Panc1 (cell line): ENCODE results near the gene INMT. TPM values are rescaled to one million over a fixed set of nuclear protein-coding genes. Genes with fewer than 3 reads are reported as not detected.

Source experiments
- ATAC-seq: fragments of 200-7000 bp; cut with Tn5 transposase; 2 replicates; pipeline ENCODE4 v1.9.1; 2020; ENCODE audit warnings: mild to moderate bottlenecking, moderate library complexity
- BruUV-seq: library from RNA; stranded (reverse); fragments of 400-500 nt; replicated peaks from 2 replicates; lab custom pipeline; 2021; lab: Mats Ljungman, UMichigan
- CTCF ChIA-PET: fragments of 300-600 bp; sonication (Branson Sonifier 250); formaldehyde crosslinking; loops from one replicate; lab custom pipeline; 2022; ENCODE audit warnings: antibody characterized with exemption; lab: Charles Lee
- POLR2A ChIA-PET: fragments of 300-600 bp; sonication (Branson Sonifier 250); formaldehyde crosslinking; loops from one replicate; lab custom pipeline; 2022; ENCODE audit warnings: antibody characterized with exemption; lab: Charles Lee
- DNase-seq: peaks from one replicate; pipeline ENCODE4 v3.0.0-alpha.2; 2010; ENCODE audit warnings: low read depth, low spot score
- H3K27ac ChIP-seq: 2 replicates; pipeline ENCODE4 v1.5.1; 2011; ENCODE audit warnings: mild to moderate bottlenecking, low read length, inconsistent platforms
- H3K27me3 ChIP-seq: fragments of 200-500 bp; sonication (Bioruptor generic); 2 replicates; pipeline ENCODE4 v1.6.0; 2014; ENCODE audit warnings: low read length, inconsistent platforms; ENCODE audit not compliant: control insufficient read depth, insufficient read depth
- H3K36me3 ChIP-seq: fragments of 200-500 bp; sonication (Bioruptor generic); 2 replicates; pipeline ENCODE4 v1.5.1; 2014; ENCODE audit warnings: inconsistent platforms, mild to moderate bottlenecking, low read length, moderate library complexity; ENCODE audit not compliant: control insufficient read depth, insufficient read depth
- H3K4me1 ChIP-seq: 2 replicates; pipeline ENCODE4 v1.5.1; 2011; ENCODE audit warnings: inconsistent platforms, mild to moderate bottlenecking, low read length, moderate library complexity; ENCODE audit not compliant: control insufficient read depth, insufficient read depth
- H3K4me3 ChIP-seq, 2 experiments: 2 replicates each; pipeline ENCODE4 v1.5.1; 2011 to 2012; ENCODE audit warnings: low read depth in 2 of 2, low read length in 2 of 2, mild to moderate bottlenecking in 2 of 2, inconsistent platforms in 1 of 2, moderate library complexity in 1 of 2
- H3K9me3 ChIP-seq: fragments of 200-500 bp; sonication (Bioruptor generic); 2 replicates; pipeline ENCODE4 v1.5.1; 2014; ENCODE audit warnings: low read depth, mild to moderate bottlenecking, inconsistent platforms, low read length, moderate library complexity; ENCODE audit not compliant: control insufficient read depth, insufficient read depth
- CTCF ChIP-seq: fragments of 450-650 bp; IDR thresholded peaks from 2 replicates; pipeline ENCODE4 v1.5.1; 2017; ENCODE audit warnings: mild to moderate bottlenecking
- POLR2AphosphoS5 ChIP-seq: IDR thresholded peaks from 2 replicates; pipeline ENCODE4 v1.6.1; 2012; ENCODE audit warnings: mild to moderate bottlenecking, low read depth, low read length, moderate library complexity
- REST ChIP-seq, 2 experiments: IDR thresholded peaks; 2 replicates each; pipeline ENCODE4 v1.6.1; 2011 to 2012; ENCODE audit warnings: low read depth in 2 of 2, control low read depth in 1 of 2, low read length in 1 of 2, mild to moderate bottlenecking in 1 of 2, moderate library complexity in 1 of 2; ENCODE audit not compliant: insufficient read depth in 1 of 2
- SIN3A ChIP-seq: IDR thresholded peaks from 2 replicates; pipeline ENCODE4 v1.6.1; 2012; ENCODE audit warnings: low read depth, mild to moderate bottlenecking, low read length, moderate library complexity, borderline replicate concordance; ENCODE audit not compliant: insufficient read depth
- TCF7L2 ChIP-seq: IDR thresholded peaks from 2 replicates; pipeline ENCODE4 v1.6.1; 2011; ENCODE audit warnings: mild to moderate bottlenecking, low read depth, low read length, inconsistent platforms
- in situ Hi-C: cut with HindIII; loops from 2 replicates; pipeline ENCODE4 v1.10.0; 2016; ENCODE audit warnings: low sequenced_read_pairs, low pct_unique_long_range_greater_than_20kb
- intact Hi-C: fragments of 100-400 bp; cut with micrococcal nuclease; formaldehyde crosslinking; loops from one replicate; pipeline ENCODE4 v1.10.0; 2022; ENCODE audit not compliant: unreplicated experiment
- total RNA-seq: library from RNA; stranded (reverse); gene quantifications from one replicate; pipeline ENCODE4 v1.2.1, GENCODE V29; 2021; ENCODE audit not compliant: unreplicated experiment

The INMT gene
- total RNA-seq, 1 experiment from 2014 or later: 0.13 TPM

- intact Hi-C loops: no loop called here
- Histone ChIP-seq H3K36me3 (no peaks in the 10 kb centered on the region), H3K4me1 (no peaks in the 10 kb centered on the region), H3K27me3 (peaks cover 18% of the 10 kb centered on the region), H3K27ac (no peak overlapping the region), H3K9me3 (no peaks in the 10 kb centered on the region), H3K4me3 (no peak overlapping the region)
- ChIA-PET CTCF (no interaction called here), POLR2A (no interaction called here)
- in situ Hi-C loops: no loop called here
- no peak for TF ChIP-seq POLR2AphosphoS5
- no peak for TF ChIP-seq REST (IDR thresholded peaks at IDR 0.05; ENCODE audit: insufficient read depth in 1 of 2, low read depth in 2 of 2, low read length in 1 of 2)
- TF ChIP-seq CTCF: no peak
- no peak for TF ChIP-seq TCF7L2
- no peak for TF ChIP-seq SIN3A
- no peak for DNase-seq
- ATAC-seq: no peak
- BruUV-seq: no TSS peak
Observed at GRCh38 chr7:30764030-30764975, 12.4 kb downstream of the INMT start.

GRCh38 chr7:30765408-30765807 lies 13.5 kb downstream of the INMT start:
- H3K4me1 ChIP-seq: no peaks in the 10 kb centered on the region
- H3K27me3 ChIP-seq: peaks cover 13% of the 10 kb centered on the region
- in situ Hi-C loops (no loop called here), intact Hi-C loops (no loop called here)
- no peaks in the 10 kb centered on the region for H3K36me3 ChIP-seq
- H3K4me3 ChIP-seq: no peak overlapping the region
- DNase-seq (no peak), ATAC-seq (no peak)
- H3K27ac ChIP-seq: no peak overlapping the region
- no peak for TF ChIP-seq TCF7L2
- no peak for TF ChIP-seq SIN3A
- no peak for TF ChIP-seq REST (IDR thresholded peaks at IDR 0.05; ENCODE audit: insufficient read depth in 1 of 2, low read depth in 2 of 2, low read length in 1 of 2)
- no peak for TF ChIP-seq CTCF
- no peak for TF ChIP-seq POLR2AphosphoS5
- ChIA-PET CTCF (no interaction called here), POLR2A (no interaction called here)
- BruUV-seq: no TSS peak
- no peaks in the 10 kb centered on the region for H3K9me3 ChIP-seq
